ENCODE results near the gene MMP14.
"Not testable (repeated sequence)": the region's sequence is repeated elsewhere in the genome, so short reads cannot be mapped to it uniquely, and the experiment has no call there.

The MMP14 gene

DNA sequence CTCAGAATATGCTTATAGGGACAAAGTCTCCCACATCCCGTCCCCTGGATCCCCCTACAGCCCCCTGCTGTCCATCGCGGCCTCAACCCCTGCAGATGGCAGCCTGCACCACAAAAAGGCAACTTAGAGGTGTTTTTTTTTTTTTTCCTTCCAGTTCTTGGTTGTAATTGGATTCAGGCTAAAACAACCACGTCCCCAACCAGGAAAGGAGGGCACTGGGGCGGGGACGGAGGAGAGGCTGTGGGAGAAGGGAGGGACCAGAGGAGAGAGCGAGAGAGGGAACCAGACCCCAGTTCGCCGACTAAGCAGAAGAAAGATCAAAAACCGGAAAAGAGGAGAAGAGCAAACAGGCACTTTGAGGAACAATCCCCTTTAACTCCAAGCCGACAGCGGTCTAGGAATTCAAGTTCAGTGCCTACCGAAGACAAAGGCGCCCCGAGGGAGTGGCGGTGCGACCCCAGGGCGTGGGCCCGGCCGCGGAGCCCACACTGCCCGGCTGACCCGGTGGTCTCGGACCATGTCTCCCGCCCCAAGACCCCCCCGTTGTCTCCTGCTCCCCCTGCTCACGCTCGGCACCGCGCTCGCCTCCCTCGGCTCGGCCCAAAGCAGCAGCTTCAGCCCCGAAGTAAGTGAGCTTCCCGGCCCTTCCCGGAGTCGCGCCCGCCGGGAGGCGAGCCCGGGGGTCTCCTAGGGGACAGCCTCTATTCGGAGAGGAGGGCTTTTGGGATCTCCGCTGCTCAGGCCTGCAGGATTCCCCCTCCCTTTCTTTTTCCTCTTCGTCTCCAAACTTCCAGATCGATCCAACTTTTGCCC, at the start of gene MMP14:
TSS of gene MMP14 (plus strand) at position 285 of the 813 bp plus-strand sequence. CDS start at position 518, 233 bp downstream.
- Histone ChIP-seq H3K9ac (ENCODE audit: low read depth, low read length) (peak within 1 kb of the TSS; percentile 92), H3K9me3 (ENCODE audit: control insufficient read depth, insufficient read depth, low read length) (no peaks in the 10 kb centered on the region), H3K36me3 (ENCODE audit: insufficient read depth, low read length) (0 out of 2 replicates have a peak, but pooled peaks cover 7% of the 10 kb centered on the region), H3K4me1 (ENCODE audit: insufficient read depth, low read length) (peaks cover 19% of the 10 kb centered on the region)

DNA sequence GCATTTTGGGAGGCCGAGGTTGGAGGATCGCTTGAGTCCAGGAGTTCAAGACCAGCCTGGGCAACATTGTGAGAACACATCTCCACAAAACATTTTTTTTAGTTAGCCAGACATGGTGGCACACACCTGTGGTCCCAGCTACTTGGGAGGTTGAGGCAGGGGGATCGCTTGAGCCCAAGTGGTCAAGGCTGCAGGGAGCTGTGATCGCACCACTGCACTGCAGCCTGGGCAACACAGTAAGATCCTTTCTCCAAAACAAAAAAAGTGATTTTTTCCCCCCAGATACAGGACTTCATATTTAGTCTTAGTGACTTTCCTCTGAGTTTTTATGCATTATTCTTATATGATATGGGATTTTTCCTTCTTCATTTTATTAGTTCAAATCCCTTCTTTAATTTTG, 49.7 kb upstream of the MMP14 start:
- Histone ChIP-seq H3K9me3 (ENCODE audit: control insufficient read depth, insufficient read depth, low read length) (no peaks in the 10 kb centered on the region), H3K4me1 (ENCODE audit: insufficient read depth, low read length) (peaks cover 3% of the 10 kb centered on the region; the same call in 1 of the 2 replicates), H3K36me3 (ENCODE audit: insufficient read depth, low read length) (no peaks in the 10 kb centered on the region), H3K9ac (ENCODE audit: low read depth, low read length) (no peak overlapping the region)

DNA sequence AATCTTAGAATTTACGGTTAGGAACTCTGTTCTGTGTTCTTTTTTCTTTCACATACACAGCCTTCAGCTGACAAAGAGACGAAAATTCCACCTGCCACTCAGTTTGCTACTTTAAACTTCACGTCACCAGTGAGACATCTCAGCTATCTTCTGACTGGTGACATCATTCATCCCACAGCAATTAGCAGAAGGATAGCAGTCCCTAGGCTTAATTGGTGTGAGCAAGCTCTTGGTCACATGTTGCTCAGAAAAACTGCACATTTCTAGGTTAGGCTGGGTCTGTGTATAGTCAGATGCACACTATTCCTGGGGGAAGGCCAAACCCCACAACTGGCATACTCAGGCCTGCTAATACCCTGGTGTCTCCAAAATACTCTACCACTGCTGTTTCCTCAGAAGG, 45.1 kb upstream of the MMP14 start:
- peaks cover 4% of the 10 kb centered on the region for H3K4me1 ChIP-seq (ENCODE audit: insufficient read depth, low read length)
- H3K9ac ChIP-seq (ENCODE audit: low read depth, low read length) = no peak overlapping the region
- H3K9me3 ChIP-seq (ENCODE audit: control insufficient read depth, insufficient read depth, low read length) = 0 out of 2 replicates have a peak, but pooled peaks cover 3% of the 10 kb centered on the region
- H3K36me3 ChIP-seq (ENCODE audit: insufficient read depth, low read length) = no peaks in the 10 kb centered on the region

DNA sequence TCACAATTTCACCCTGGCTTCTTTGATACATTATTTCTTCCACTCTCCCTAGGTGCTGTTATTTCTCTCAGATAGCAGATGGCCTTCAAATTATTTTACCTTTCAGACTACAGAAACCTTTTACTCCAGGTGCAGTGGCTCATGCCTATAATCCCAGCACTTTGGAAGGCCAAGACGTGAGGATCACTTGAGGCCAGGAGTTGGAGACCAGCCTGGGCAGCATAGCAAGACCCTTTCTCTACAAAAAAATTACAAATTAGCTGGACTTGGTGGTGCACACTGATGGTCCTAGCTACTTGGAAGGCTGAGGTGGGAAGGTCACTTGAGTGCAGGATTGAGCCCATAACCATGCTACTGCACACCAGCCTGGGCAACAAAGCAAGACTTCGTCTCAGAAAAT, 44.2 kb upstream of the MMP14 start:
- 0 out of 2 replicates have a peak, but pooled peaks cover 3% of the 10 kb centered on the region for H3K9me3 ChIP-seq (ENCODE audit: control insufficient read depth, insufficient read depth, low read length)
- no peaks in the 10 kb centered on the region for H3K36me3 ChIP-seq (ENCODE audit: insufficient read depth, low read length)
- no peak overlapping the region for H3K9ac ChIP-seq (ENCODE audit: low read depth, low read length)
- H3K4me1 ChIP-seq (ENCODE audit: insufficient read depth, low read length) = peaks cover 11% of the 10 kb centered on the region

DNA sequence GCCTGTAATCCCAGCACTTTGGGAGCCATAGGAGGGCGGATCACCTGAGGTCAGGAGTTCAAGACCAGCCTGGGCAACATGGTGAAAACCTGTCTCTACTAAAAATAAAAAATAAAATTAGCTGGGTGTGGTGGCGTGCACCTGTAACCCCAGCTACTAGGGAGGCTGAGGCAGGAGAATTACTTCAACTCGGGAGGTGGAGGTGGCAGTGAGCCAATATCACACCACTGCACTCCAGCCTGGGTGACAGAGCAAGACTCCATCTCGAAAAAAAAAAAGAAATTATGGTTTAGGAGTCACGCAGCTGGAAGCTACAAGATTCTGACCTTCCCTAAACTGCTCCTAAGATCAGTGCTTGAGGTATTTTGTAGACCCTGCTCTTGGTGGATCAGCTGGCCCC, 42.8 kb upstream of the MMP14 start:
- not testable (repeated sequence) for H3K9me3 ChIP-seq (ENCODE audit: control insufficient read depth, insufficient read depth, low read length); H3K9ac ChIP-seq (ENCODE audit: low read depth, low read length); H3K36me3 ChIP-seq (ENCODE audit: insufficient read depth, low read length)
- peaks cover 16% of the 10 kb centered on the region for H3K4me1 ChIP-seq (ENCODE audit: insufficient read depth, low read length)

DNA sequence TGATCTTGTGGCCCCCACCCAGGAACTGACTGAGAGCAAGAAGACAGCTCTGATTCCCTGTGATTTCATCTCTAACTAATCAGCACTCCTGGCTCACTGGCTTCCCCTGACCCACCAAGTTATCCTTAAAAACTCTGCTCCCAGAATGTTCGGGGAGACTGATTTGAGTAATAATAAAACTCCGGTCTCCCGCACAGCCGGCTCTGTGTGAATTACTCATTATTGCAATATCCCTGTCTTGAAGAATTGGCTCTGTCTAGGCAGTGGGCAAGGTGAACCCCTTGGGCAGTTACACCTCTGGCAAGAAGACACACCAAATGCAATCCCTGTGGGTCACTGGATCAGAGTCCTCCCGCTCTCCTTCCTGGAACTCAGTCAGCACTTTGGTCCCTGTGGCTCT, 42.4 kb upstream of the MMP14 start:
- peaks cover 15% of the 10 kb centered on the region for H3K4me1 ChIP-seq (ENCODE audit: insufficient read depth, low read length)
- H3K9ac ChIP-seq (ENCODE audit: low read depth, low read length) = no peak overlapping the region
- H3K9me3 ChIP-seq (ENCODE audit: control insufficient read depth, insufficient read depth, low read length) = 0 out of 2 replicates have a peak, but pooled peaks cover 3% of the 10 kb centered on the region
- H3K36me3 ChIP-seq (ENCODE audit: insufficient read depth, low read length) = no peaks in the 10 kb centered on the region

DNA sequence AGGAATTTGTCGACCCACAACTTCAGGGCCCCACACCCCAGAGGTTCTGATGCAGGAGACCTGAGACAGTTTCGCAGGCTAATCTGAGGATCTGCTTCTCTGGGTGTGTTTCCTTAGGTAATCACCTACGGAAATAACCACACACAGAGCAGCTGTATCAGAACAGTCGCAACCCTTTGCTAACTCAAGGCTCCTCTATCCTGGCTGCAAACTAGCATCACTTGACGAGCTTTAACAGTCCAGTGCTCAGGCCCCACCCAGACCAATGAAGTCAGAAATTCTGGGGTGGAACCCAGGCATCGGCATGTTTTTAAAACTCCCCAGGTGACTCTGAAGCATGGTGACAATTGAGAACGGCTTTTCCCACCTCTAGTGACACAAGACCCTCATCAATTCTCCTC, 41.8 kb upstream of the MMP14 start:
- H3K9ac ChIP-seq (ENCODE audit: low read depth, low read length) = no peak overlapping the region
- H3K36me3 ChIP-seq (ENCODE audit: insufficient read depth, low read length) = no peaks in the 10 kb centered on the region
- H3K9me3 ChIP-seq (ENCODE audit: control insufficient read depth, insufficient read depth, low read length) = 0 out of 2 replicates have a peak, but pooled peaks cover 3% of the 10 kb centered on the region
- peaks cover 13% of the 10 kb centered on the region for H3K4me1 ChIP-seq (ENCODE audit: insufficient read depth, low read length)

DNA sequence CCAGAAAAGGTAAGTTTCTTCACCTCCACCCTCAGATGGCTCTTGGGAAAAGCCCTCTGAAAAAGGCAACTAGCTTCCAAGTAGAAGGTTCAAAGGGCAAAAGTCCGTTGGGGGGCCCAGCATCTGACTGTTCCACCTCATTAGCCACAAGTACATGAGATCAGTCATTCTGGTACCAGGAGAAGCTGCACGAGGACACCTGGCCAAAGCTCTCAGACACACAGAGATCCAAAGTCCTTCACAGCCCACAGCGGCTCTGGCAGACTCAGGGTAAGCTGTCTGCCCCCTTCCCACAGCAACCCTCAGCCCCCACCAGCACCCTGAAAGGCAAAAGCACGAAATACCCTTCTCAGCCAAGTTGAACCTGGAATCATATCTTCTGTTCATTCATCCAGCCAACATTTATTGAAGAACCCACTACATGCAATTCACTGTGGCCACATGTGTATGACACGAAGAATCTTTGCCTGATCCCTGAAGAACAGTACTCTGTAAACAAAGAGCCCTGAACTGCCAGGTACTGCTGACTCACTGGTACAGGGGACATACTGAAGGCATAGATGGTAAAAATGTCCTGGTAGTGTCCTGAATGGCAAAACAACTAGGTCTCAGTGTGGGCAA, 40.2 kb upstream of the MMP14 start:
- H3K36me3 ChIP-seq (ENCODE audit: insufficient read depth, low read length) = no peaks in the 10 kb centered on the region
- peaks cover 13% of the 10 kb centered on the region for H3K4me1 ChIP-seq (ENCODE audit: insufficient read depth, low read length)
- H3K9me3 ChIP-seq (ENCODE audit: control insufficient read depth, insufficient read depth, low read length) = 0 out of 2 replicates have a peak, but pooled peaks cover 3% of the 10 kb centered on the region
- no peak overlapping the region for H3K9ac ChIP-seq (ENCODE audit: low read depth, low read length)

DNA sequence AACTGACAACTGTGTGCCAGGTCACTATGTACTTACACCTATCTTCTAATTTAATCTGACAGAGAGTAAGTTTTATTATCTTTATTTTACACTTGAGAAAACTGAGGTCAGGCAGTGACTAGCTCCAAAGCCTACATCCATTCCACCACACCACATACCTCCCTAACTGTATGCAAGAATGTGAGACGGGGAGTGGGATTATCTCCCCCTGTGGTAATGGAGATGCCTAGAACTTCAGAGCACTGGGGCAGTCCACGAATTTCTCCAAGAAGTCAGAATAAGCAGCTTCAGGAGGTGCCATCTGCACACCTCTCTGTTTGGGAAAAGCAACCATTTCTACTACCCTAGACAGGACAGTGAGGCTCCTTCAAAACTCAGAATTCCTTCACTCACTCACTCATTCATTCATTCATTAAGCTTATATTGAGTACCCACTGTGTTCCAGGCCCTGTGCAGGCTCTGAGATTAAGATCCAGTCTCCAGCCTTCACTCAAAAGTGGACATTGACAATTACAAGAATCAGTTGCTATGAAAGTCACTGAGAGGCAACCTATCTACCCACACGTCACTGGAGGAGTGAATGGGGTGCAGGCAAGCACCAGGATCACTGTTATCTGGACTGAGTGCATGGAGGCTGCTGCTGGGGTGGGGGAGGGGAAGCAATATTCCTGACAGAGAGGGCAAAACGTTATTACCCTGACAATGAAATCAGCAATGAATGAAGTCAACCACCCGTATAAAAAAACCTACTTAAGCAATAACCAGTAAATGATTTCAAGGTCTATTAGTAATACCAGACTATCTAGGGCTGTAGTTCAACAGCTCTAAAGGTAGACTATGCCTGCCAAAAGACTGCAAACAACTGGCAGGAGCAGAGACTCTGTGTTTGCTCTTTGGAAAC, 39.1 kb upstream of the MMP14 start:
- no peaks in the 10 kb centered on the region for H3K36me3 ChIP-seq (ENCODE audit: insufficient read depth, low read length)
- H3K4me1 ChIP-seq (ENCODE audit: insufficient read depth, low read length) = peaks cover 13% of the 10 kb centered on the region
- 0 out of 2 replicates have a peak, but pooled peaks cover 3% of the 10 kb centered on the region for H3K9me3 ChIP-seq (ENCODE audit: control insufficient read depth, insufficient read depth, low read length)
- no peak overlapping the region for H3K9ac ChIP-seq (ENCODE audit: low read depth, low read length)

DNA sequence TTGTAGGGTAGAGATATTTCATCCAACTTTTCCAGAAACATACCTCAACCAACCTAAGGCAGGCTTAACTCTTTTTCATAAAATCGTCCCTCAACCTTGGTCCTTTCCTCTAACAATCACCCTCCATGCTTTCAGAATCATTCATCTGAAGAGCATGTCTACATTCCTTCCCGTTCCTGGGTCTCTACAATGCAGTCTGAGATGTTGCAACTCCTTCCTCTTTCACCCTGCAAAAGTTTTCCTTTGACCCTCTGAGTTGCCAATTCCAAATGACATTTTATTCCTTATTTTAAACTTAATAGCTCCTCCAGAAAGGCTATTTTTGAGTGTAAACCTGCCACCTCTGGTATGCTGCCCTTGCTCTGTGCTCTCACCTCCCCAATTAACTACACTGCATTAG, 37.9 kb upstream of the MMP14 start:
- H3K36me3 ChIP-seq (ENCODE audit: insufficient read depth, low read length) = no peaks in the 10 kb centered on the region
- H3K4me1 ChIP-seq (ENCODE audit: insufficient read depth, low read length) = peaks cover 13% of the 10 kb centered on the region
- H3K9ac ChIP-seq (ENCODE audit: low read depth, low read length) = no peak overlapping the region
- 0 out of 2 replicates have a peak, but pooled peaks cover 3% of the 10 kb centered on the region for H3K9me3 ChIP-seq (ENCODE audit: control insufficient read depth, insufficient read depth, low read length)

DNA sequence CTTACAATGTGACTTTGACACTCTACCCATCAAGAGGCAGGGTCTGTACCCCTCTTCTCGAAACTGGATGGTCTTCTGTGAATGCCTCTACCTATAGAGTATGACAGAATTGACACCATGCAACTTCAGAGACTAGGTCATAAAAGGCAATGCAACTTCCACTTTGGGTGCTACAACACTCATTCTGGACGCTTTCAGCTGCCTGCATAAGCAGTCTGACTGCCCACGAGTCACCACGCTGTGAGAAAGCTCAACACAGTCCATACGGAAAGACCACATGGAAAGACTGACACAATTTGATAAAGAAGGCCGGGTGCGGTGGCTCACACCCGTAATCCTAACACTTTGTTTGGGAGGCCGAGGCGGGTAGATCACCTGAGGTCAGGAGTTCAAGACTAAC, 36.0 kb upstream of the MMP14 start:
- H3K36me3 ChIP-seq (ENCODE audit: insufficient read depth, low read length) = no peaks in the 10 kb centered on the region
- H3K4me1 ChIP-seq (ENCODE audit: insufficient read depth, low read length) = peaks cover 13% of the 10 kb centered on the region
- no peak overlapping the region for H3K9ac ChIP-seq (ENCODE audit: low read depth, low read length)
- H3K9me3 ChIP-seq (ENCODE audit: control insufficient read depth, insufficient read depth, low read length) = 0 out of 2 replicates have a peak, but pooled peaks cover 3% of the 10 kb centered on the region

DNA sequence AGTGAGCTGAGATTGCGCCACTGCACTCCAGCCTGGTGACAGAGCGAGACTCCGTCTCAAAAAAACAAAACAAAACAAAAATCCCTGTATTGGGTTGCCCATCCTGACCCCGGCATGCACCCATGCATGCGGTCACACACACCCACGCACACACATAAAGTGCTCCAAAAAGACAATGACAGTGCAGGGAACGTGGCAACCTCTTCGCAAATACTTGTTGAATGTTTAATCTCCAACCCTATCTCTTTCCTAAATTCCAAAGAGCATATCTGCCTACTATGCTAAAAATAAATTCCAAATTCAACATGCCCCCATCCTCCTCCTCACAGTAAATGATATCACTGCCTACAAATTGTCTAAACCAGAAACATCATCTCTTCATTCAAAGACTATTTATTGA, 34.7 kb upstream of the MMP14 start:
- Histone ChIP-seq H3K9me3 (ENCODE audit: control insufficient read depth, insufficient read depth, low read length) (no peaks in the 10 kb centered on the region), H3K9ac (ENCODE audit: low read depth, low read length) (no peak overlapping the region), H3K4me1 (ENCODE audit: insufficient read depth, low read length) (peaks cover 8% of the 10 kb centered on the region), H3K36me3 (ENCODE audit: insufficient read depth, low read length) (no peaks in the 10 kb centered on the region)

DNA sequence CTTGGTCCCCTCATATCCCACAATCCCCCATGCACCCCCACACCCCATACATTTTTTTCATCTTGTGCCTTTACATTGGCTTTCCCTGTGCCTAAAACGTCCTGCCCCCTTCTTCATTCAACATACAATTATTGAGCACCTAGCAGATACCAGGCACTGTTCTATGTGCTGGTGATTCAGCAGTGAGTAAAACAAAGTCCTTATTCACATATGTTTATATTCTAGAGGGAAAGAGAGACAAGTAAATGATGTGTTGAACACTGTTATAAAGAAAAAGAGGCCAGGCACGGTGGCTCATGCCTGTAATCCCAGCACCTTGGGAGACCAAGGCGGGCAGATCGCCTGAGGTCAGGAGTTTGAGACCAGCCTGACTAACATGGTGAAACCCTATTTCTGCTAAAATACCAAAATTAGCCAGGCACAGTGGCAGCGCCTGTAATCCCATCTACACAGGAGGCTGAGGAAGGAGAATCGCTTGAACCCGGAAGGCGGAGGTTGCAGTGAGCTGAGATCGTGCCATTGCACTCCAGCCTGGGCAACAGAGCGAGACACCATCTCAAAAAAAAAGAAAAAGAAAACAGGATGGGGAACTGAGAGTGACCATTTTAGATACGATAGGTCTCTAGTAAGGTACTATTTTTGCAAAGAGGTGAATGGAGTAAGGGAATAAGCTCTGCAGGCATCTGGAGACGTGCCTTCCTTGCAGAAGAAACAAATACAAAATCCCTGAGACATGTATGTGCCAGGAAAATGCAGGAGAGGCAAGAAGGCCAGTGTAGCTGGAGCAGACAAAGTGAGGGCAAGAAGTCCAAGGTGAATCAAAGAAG, 33.3 kb upstream of the MMP14 start:
- H3K9me3 ChIP-seq (ENCODE audit: control insufficient read depth, insufficient read depth, low read length) = no peaks in the 10 kb centered on the region
- H3K4me1 ChIP-seq (ENCODE audit: insufficient read depth, low read length) = 0 out of 2 replicates have a peak, but pooled peaks cover 6% of the 10 kb centered on the region
- no peaks in the 10 kb centered on the region for H3K36me3 ChIP-seq (ENCODE audit: insufficient read depth, low read length)
- no peak overlapping the region for H3K9ac ChIP-seq (ENCODE audit: low read depth, low read length)

DNA sequence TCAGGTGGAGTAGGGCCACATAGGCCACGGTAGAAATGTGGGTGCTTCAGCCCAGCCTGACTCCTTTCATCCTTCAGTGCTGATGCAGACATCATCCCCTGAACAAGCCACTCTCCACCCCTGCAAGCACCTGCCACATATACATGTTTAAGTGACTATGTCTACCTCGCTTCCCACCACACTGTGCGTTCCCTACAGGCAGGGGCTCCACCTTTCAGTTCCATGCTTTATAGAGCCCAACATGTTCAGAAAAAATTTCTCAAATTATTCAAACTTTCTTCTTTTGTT, 32.8 kb upstream of the MMP14 start:
- Histone ChIP-seq H3K4me1 (ENCODE audit: insufficient read depth, low read length) (0 out of 2 replicates have a peak, but pooled peaks cover 6% of the 10 kb centered on the region), H3K9me3 (ENCODE audit: control insufficient read depth, insufficient read depth, low read length) (no peaks in the 10 kb centered on the region), H3K9ac (ENCODE audit: low read depth, low read length) (no peak overlapping the region), H3K36me3 (ENCODE audit: insufficient read depth, low read length) (no peaks in the 10 kb centered on the region)

Measured in ES-I3 (cell line).